ENCODE data around the gene CTNNA3.

Gene CTNNA3

DNA sequence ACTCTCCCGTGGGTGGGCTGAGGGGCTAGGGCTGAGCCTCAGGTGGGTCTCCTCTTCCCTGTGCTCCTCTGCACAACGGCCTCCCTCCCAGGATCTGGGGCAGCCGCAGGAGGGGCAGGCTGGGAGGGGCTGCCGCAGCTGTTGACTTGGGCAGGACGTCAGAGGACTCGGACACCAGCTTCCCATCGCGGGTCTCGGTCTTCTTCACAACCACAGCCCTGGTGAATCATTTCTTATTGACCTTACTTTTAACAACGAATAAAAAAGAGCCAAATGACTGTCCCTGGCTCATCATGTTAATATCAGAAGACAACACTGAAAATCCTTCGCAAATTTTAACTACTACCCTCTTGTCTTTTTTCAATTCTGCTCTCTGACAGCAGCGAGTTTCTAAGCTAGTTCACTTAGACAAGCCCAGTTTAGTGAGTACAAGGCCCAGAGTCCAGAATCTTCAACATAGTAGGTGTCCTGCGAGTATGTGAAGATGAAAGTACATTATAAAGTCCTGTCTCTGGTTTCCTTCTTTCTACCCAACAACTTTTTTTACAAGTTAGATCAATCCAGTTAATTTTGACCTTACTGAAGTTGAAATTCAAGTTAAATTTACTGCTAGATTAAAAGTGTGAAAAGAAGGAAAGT lies 32.4 kb downstream of the CTNNA3 start:
- Histone ChIP-seq H3K9me3 (ENCODE audit: control insufficient read depth, low read length) (no peaks in the 10 kb centered on the region), H3K27me3 (ENCODE audit: control insufficient read depth, insufficient read depth, low read length) (no peaks in the 10 kb centered on the region), H3K36me3 (ENCODE audit: control insufficient read depth, insufficient read depth, low read length) (no peaks in the 10 kb centered on the region), H3K4me3 (ENCODE audit: low read length) (no peak overlapping the region), H3K4me1 (ENCODE audit: control insufficient read depth, insufficient read depth, low read length) (no peaks in the 10 kb centered on the region), H3K9ac (ENCODE audit: low read length) (no peak overlapping the region)

GRCh38 chr10:67662415-67662814 lies 33.6 kb downstream of the CTNNA3 start:
- Histone ChIP-seq H3K36me3 (ENCODE audit: control insufficient read depth, insufficient read depth, low read length) (no peaks in the 10 kb centered on the region), H3K4me1 (ENCODE audit: control insufficient read depth, insufficient read depth, low read length) (no peaks in the 10 kb centered on the region), H3K4me3 (ENCODE audit: low read length) (no peak overlapping the region), H3K27me3 (ENCODE audit: control insufficient read depth, insufficient read depth, low read length) (no peaks in the 10 kb centered on the region), H3K9ac (ENCODE audit: low read length) (no peak overlapping the region), H3K9me3 (ENCODE audit: control insufficient read depth, low read length) (no peaks in the 10 kb centered on the region)

- Histone ChIP-seq H3K4me1 (ENCODE audit: control insufficient read depth, insufficient read depth, low read length) (no peaks in the 10 kb centered on the region), H3K4me3 (ENCODE audit: low read length) (no peak overlapping the region), H3K36me3 (ENCODE audit: control insufficient read depth, insufficient read depth, low read length) (no peaks in the 10 kb centered on the region), H3K27me3 (ENCODE audit: control insufficient read depth, insufficient read depth, low read length) (no peaks in the 10 kb centered on the region), H3K9ac (ENCODE audit: low read length) (no peak overlapping the region), H3K9me3 (ENCODE audit: control insufficient read depth, low read length) (no peaks in the 10 kb centered on the region)
Measured at GRCh38 chr10:67659497-67659896, 36.5 kb downstream of the CTNNA3 start.

- Histone ChIP-seq H3K4me1 (ENCODE audit: control insufficient read depth, insufficient read depth, low read length) (no peaks in the 10 kb centered on the region), H3K36me3 (ENCODE audit: control insufficient read depth, insufficient read depth, low read length) (no peaks in the 10 kb centered on the region), H3K9me3 (ENCODE audit: control insufficient read depth, low read length) (no peaks in the 10 kb centered on the region), H3K9ac (ENCODE audit: low read length) (no peak overlapping the region), H3K27me3 (ENCODE audit: control insufficient read depth, insufficient read depth, low read length) (no peaks in the 10 kb centered on the region), H3K4me3 (ENCODE audit: low read length) (no peak overlapping the region)
Measured at GRCh38 chr10:67657775-67658174, 38.2 kb downstream of the CTNNA3 start.

GRCh38 chr10:67650558-67650957 lies 45.4 kb downstream of the CTNNA3 start:
- no peaks in the 10 kb centered on the region for H3K4me1 ChIP-seq (ENCODE audit: control insufficient read depth, insufficient read depth, low read length)
- H3K36me3 ChIP-seq (ENCODE audit: control insufficient read depth, insufficient read depth, low read length), result no peaks in the 10 kb centered on the region
- no peaks in the 10 kb centered on the region for H3K9me3 ChIP-seq (ENCODE audit: control insufficient read depth, low read length)
- no peak overlapping the region for H3K9ac ChIP-seq (ENCODE audit: low read length)
- H3K4me3 ChIP-seq (ENCODE audit: low read length), result no peak overlapping the region
- H3K27me3 ChIP-seq (ENCODE audit: control insufficient read depth, insufficient read depth, low read length), result no peaks in the 10 kb centered on the region

DNA sequence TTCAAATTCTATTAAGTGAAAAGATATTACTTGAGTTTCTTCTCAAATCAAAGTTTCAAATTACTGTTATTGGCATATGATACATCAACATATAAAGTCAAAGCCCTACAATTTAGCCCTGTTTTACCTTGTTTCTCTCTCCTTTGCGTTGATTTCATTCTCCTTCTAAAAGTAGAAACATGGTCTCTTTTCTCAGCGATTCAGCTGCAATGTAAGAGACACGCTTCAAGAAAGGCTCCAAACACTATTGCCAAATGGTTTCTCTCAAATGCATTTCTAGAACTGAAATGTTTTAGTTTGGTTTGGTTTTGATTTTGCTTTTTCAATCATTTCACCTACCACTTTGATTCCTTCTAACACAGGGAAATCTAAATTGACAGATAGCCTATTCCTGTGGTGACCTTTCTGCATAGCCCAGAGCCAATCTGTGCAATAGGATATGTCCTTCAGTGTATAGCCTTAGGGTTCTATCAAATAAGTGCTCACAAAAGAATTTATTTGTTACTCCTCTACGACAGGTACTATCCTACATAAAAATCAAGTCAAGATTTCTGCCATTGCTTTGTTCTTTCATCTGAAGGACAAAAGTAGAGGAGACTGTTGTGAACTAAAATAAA lies 47.3 kb downstream of the CTNNA3 start:
- Histone ChIP-seq H3K9me3 (ENCODE audit: control insufficient read depth, low read length) (no peaks in the 10 kb centered on the region), H3K4me1 (ENCODE audit: control insufficient read depth, insufficient read depth, low read length) (no peaks in the 10 kb centered on the region), H3K27me3 (ENCODE audit: control insufficient read depth, insufficient read depth, low read length) (no peaks in the 10 kb centered on the region), H3K36me3 (ENCODE audit: control insufficient read depth, insufficient read depth, low read length) (no peaks in the 10 kb centered on the region), H3K9ac (ENCODE audit: low read length) (no peak overlapping the region), H3K4me3 (ENCODE audit: low read length) (no peak overlapping the region)

- Histone ChIP-seq H3K36me3 (ENCODE audit: control insufficient read depth, insufficient read depth, low read length) (no peaks in the 10 kb centered on the region), H3K4me3 (ENCODE audit: low read length) (no peak overlapping the region), H3K9me3 (ENCODE audit: control insufficient read depth, low read length) (no peaks in the 10 kb centered on the region), H3K27me3 (ENCODE audit: control insufficient read depth, insufficient read depth, low read length) (no peaks in the 10 kb centered on the region), H3K4me1 (ENCODE audit: control insufficient read depth, insufficient read depth, low read length) (no peaks in the 10 kb centered on the region), H3K9ac (ENCODE audit: low read length) (no peak overlapping the region)
Measured at GRCh38 chr10:67630904-67631303, 65.1 kb downstream of the CTNNA3 start.

- H3K27me3 ChIP-seq (ENCODE audit: control insufficient read depth, insufficient read depth, low read length), result no peaks in the 10 kb centered on the region
- no peaks in the 10 kb centered on the region for H3K4me1 ChIP-seq (ENCODE audit: control insufficient read depth, insufficient read depth, low read length)
- no peaks in the 10 kb centered on the region for H3K9me3 ChIP-seq (ENCODE audit: control insufficient read depth, low read length)
- H3K36me3 ChIP-seq (ENCODE audit: control insufficient read depth, insufficient read depth, low read length), result no peaks in the 10 kb centered on the region
- no peak overlapping the region for H3K4me3 ChIP-seq (ENCODE audit: low read length)
- H3K9ac ChIP-seq (ENCODE audit: low read length), result no peak overlapping the region
Measured at GRCh38 chr10:67629461-67629971, 66.5 kb downstream of the CTNNA3 start.

GRCh38 chr10:67622984-67623383 lies 73.0 kb downstream of the CTNNA3 start:
- H3K4me3 ChIP-seq (ENCODE audit: low read length), result no peak overlapping the region
- no peak overlapping the region for H3K9ac ChIP-seq (ENCODE audit: low read length)
- no peaks in the 10 kb centered on the region for H3K9me3 ChIP-seq (ENCODE audit: control insufficient read depth, low read length)
- H3K36me3 ChIP-seq (ENCODE audit: control insufficient read depth, insufficient read depth, low read length), result no peaks in the 10 kb centered on the region
- H3K4me1 ChIP-seq (ENCODE audit: control insufficient read depth, insufficient read depth, low read length), result no peaks in the 10 kb centered on the region
- H3K27me3 ChIP-seq (ENCODE audit: control insufficient read depth, insufficient read depth, low read length), result no peaks in the 10 kb centered on the region

DNA sequence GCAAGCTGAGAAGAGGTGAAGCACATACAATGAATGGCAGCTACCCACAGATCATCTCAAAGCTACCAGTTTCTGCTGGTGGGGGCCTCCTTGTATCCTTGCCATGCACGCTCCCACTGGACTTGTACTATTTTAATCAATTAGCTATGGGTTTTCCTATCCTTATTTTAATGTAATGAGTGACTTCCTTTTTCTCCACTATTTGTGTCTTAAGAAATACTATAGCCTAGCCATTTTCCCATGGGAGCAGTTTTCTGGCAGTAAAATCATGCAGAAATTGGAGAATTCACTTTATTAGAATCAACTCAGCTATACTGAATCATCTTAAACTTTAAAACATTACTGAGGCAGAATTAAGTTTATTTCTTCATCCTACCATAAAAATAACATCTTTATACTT lies 73.5 kb downstream of the CTNNA3 start:
- H3K27me3 ChIP-seq (ENCODE audit: control insufficient read depth, insufficient read depth, low read length), result no peaks in the 10 kb centered on the region
- H3K9ac ChIP-seq (ENCODE audit: low read length), result no peak overlapping the region

GRCh38 chr10:67621834-67622233 lies 74.2 kb downstream of the CTNNA3 start:
- Histone ChIP-seq H3K4me1 (ENCODE audit: control insufficient read depth, insufficient read depth, low read length) (no peaks in the 10 kb centered on the region), H3K9me3 (ENCODE audit: control insufficient read depth, low read length) (no peaks in the 10 kb centered on the region), H3K27me3 (ENCODE audit: control insufficient read depth, insufficient read depth, low read length) (no peaks in the 10 kb centered on the region), H3K9ac (ENCODE audit: low read length) (no peak overlapping the region), H3K36me3 (ENCODE audit: control insufficient read depth, insufficient read depth, low read length) (no peaks in the 10 kb centered on the region), H3K4me3 (ENCODE audit: low read length) (no peak overlapping the region)

More for the DNA sequence above, 73.5 kb downstream of the CTNNA3 start:
- Histone ChIP-seq H3K4me3 (ENCODE audit: low read length) (no peak overlapping the region), H3K9me3 (ENCODE audit: control insufficient read depth, low read length) (no peaks in the 10 kb centered on the region), H3K4me1 (ENCODE audit: control insufficient read depth, insufficient read depth, low read length) (no peaks in the 10 kb centered on the region), H3K36me3 (ENCODE audit: control insufficient read depth, insufficient read depth, low read length) (no peaks in the 10 kb centered on the region)

- H3K4me3 ChIP-seq (ENCODE audit: low read length), result no peak overlapping the region
- H3K36me3 ChIP-seq (ENCODE audit: control insufficient read depth, insufficient read depth, low read length), result no peaks in the 10 kb centered on the region
- no peaks in the 10 kb centered on the region for H3K27me3 ChIP-seq (ENCODE audit: control insufficient read depth, insufficient read depth, low read length)
- no peak overlapping the region for H3K9ac ChIP-seq (ENCODE audit: low read length)
- no peaks in the 10 kb centered on the region for H3K4me1 ChIP-seq (ENCODE audit: control insufficient read depth, insufficient read depth, low read length)
- H3K9me3 ChIP-seq (ENCODE audit: control insufficient read depth, low read length), result no peaks in the 10 kb centered on the region
Measured at GRCh38 chr10:67618116-67618515, 77.9 kb downstream of the CTNNA3 start.
